ENCODE results near the gene PARD3B. TPM values are rescaled to one million over a fixed set of nuclear protein-coding genes. Genes with fewer than 3 reads are reported as not detected.

PARD3B gene
- total and polyA plus RNA-seq, 7 donors = 3.2 to 64.0 (median 42.5) TPM

- 69 to 84% methylated on average over 3 of the region's 3 CpGs for WGBS, 2 donors
- H3K36me3 ChIP-seq = no peaks in the 10 kb centered on the region
- intact Hi-C loops (cut with DNase I) = no loop called here
- no peaks in the 10 kb centered on the region for H3K27me3 ChIP-seq
- peaks cover 0 to 16% (median 7%) of the 10 kb centered on the region in 4 donors for H3K4me1 ChIP-seq
- no peak overlapping the region for H3K27ac ChIP-seq
- TF ChIP-seq EP300 (IDR thresholded peaks at IDR 0.05) (no peak), POLR2AphosphoS5 (IDR thresholded peaks at IDR 0.05) (no peak), POLR2A (IDR thresholded peaks at IDR 0.05) (no peak), CTCF (IDR thresholded peaks at IDR 0.05) (no peak)
- no peak for DNase-seq
- H3K4me3 ChIP-seq = no peak overlapping the region
- H3K9me3 ChIP-seq = no peaks in the 10 kb centered on the region
These were observed 728.4 kb downstream of the PARD3B start for GRCh38 chr2:205273627-205274026.

DNA sequence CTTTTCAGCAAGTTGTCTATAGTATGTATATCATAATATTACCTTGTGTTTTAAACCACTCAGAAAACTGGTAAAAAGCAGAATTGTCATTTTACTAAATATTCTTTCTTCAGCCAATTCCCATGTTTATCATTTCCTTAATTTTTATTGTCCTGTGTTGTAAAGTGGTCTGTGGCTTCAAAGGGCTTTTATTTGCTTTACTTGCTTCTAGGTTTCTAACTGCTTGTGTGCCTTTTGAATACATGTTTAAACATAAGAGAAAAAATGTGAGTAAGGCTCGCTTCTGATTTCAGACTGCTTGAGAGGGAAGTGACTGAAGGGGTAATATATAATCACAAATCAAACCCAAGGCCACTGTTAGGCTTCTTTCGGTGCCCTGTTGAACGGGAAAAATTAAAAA is 729.5 kb downstream of the PARD3B start:
- Histone ChIP-seq H3K27ac (no peak overlapping the region), H3K4me3 (no peak overlapping the region), H3K27me3 (no peaks in the 10 kb centered on the region), H3K4me1 (peaks cover 0 to 17% (median 7%) of the 10 kb centered on the region in 4 donors), H3K9me3 (no peaks in the 10 kb centered on the region), H3K36me3 (no peaks in the 10 kb centered on the region)
- intact Hi-C loops (cut with DNase I) = no loop called here
- TF ChIP-seq CTCF (IDR thresholded peaks at IDR 0.05) = no peak
- TF ChIP-seq POLR2AphosphoS5 (IDR thresholded peaks at IDR 0.05) = no peak
- TF ChIP-seq EP300 (IDR thresholded peaks at IDR 0.05) = no peak
- TF ChIP-seq POLR2A (IDR thresholded peaks at IDR 0.05) = no peak
- WGBS, 2 donors = 9 to 34% methylated on average over 3 of the region's 3 CpGs
- no peak for DNase-seq

- TF ChIP-seq POLR2AphosphoS5 (IDR thresholded peaks at IDR 0.05) (no peak), POLR2A (IDR thresholded peaks at IDR 0.05) (no peak), CTCF (IDR thresholded peaks at IDR 0.05) (no peak), EP300 (IDR thresholded peaks at IDR 0.05) (no peak)
- intact Hi-C loops (cut with DNase I) = no loop called here
- 95 to 97% methylated on average over 11 of the region's 11 CpGs for WGBS, 2 donors
These were observed 731.0 kb downstream of the PARD3B start for GRCh38 chr2:205276116-205276777.

DNA sequence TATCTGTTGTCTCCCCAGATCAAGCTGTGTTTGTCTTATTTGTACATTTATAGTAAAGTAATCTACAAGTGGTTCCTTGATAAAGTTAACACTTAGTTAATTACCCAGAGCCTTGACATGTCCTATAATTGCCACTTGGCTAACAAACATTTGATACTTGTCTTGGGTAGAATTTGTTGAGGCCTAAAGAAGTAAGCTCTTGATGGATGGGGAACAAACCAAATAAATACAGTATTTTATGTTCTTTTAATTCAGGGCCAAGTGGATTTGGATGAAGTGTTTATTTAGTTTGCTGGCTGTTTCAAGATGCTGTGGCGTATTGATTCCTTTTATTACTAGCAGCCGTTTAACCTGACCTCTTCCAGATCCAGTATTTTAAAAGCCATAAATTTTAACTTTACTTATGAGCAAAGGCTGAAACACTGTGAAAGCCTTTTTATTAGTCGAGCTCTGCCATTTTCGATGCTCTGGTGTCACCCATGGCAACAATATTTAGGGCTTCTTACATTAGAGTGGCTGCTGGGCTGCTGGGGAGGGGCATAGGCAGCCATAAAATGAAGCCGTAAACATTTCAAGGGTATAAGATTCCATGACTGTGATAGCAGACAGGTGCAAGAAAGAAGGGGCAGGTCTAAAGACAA is 735.4 kb downstream of the PARD3B start:
- Histone ChIP-seq H3K27me3 (no peaks in the 10 kb centered on the region), H3K9me3 (no peaks in the 10 kb centered on the region), H3K4me1 (peaks cover 0 to 25% (median 18%) of the 10 kb centered on the region in 4 donors), H3K27ac (peak overlapping the region in 1 of 4 donors; percentile 37), H3K4me3 (no peak overlapping the region), H3K36me3 (no peaks in the 10 kb centered on the region)
- intact Hi-C loops (cut with DNase I) = no loop called here
- no peak for TF ChIP-seq EP300 (IDR thresholded peaks at IDR 0.05)
- peak in 1 of 4 donors; percentile 28 for TF ChIP-seq POLR2AphosphoS5 (IDR thresholded peaks at IDR 0.05)
- no peak for TF ChIP-seq CTCF (IDR thresholded peaks at IDR 0.05)
- no peak for DNase-seq
- WGBS, 2 donors = 40 to 61% methylated on average over 5 of the region's 5 CpGs

More at GRCh38 chr2:205276116-205276777, 731.0 kb downstream of the PARD3B start:
- H3K27me3 ChIP-seq = no peaks in the 10 kb centered on the region
- H3K27ac ChIP-seq = peak overlapping the region in 1 of 4 donors; percentile 60
- H3K4me1 ChIP-seq = peaks cover 0 to 31% (median 17%) of the 10 kb centered on the region in 4 donors
- DNase-seq = no peak
- no peak overlapping the region for H3K4me3 ChIP-seq
- no peaks in the 10 kb centered on the region for H3K9me3 ChIP-seq
- H3K36me3 ChIP-seq = no peaks in the 10 kb centered on the region

Data from sigmoid colon (tissue), 7 donors.